ENCODE results near the gene GDF10. TPM values are rescaled to one million over a fixed set of nuclear protein-coding genes. Genes with fewer than 3 reads are reported as not detected.

The GDF10 gene
- polyA plus RNA-seq, 1 donor from 2014 or later: 0.66 TPM

- TF ChIP-seq EZH2 (IDR thresholded peaks at IDR 0.05; ENCODE audit: borderline replicate concordance, insufficient read depth, low read length, poor library complexity, severe bottlenecking) (no peak), MXI1 (conservative IDR thresholded peaks at IDR 0.05; ENCODE audit: poor library complexity, severe bottlenecking) (no peak), SMC3 (conservative IDR thresholded peaks at IDR 0.05; ENCODE audit: poor library complexity) (no peak), REST (IDR thresholded peaks at IDR 0.05; ENCODE audit: borderline replicate concordance) (no peak), RAD21 (conservative IDR thresholded peaks at IDR 0.05) (no peak), TAF1 (IDR thresholded peaks at IDR 0.05; ENCODE audit: low read depth) (no peak), POLR2AphosphoS5 (IDR thresholded peaks at IDR 0.05) (no peak), EP300 (conservative IDR thresholded peaks at IDR 0.05; ENCODE audit: poor library complexity, severe bottlenecking) (no peak)
- TF ChIP-seq, protein P1, sequence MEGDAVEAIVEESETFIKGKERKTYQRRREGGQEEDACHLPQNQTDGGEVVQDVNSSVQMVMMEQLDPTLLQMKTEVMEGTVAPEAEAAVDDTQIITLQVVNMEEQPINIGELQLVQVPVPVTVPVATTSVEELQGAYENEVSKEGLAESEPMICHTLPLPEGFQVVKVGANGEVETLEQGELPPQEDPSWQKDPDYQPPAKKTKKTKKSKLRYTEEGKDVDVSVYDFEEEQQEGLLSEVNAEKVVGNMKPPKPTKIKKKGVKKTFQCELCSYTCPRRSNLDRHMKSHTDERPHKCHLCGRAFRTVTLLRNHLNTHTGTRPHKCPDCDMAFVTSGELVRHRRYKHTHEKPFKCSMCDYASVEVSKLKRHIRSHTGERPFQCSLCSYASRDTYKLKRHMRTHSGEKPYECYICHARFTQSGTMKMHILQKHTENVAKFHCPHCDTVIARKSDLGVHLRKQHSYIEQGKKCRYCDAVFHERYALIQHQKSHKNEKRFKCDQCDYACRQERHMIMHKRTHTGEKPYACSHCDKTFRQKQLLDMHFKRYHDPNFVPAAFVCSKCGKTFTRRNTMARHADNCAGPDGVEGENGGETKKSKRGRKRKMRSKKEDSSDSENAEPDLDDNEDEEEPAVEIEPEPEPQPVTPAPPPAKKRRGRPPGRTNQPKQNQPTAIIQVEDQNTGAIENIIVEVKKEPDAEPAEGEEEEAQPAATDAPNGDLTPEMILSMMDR (IDR thresholded peaks at IDR 0.05; ENCODE audit: poor library complexity, severe bottlenecking): no peak
- H3K27ac ChIP-seq (ENCODE audit: low read length): no peak overlapping the region
Measured at GRCh38 chr10:47323087-47323486, 23.1 kb downstream of the GDF10 start.

GRCh38 chr10:47323636-47324296 lies 23.8 kb downstream of the GDF10 start:
- Histone ChIP-seq H3F3A (ENCODE audit: insufficient read depth, low read length, poor library complexity, severe bottlenecking) (no peaks in the 10 kb centered on the region), H3K4me3 (ENCODE audit: low read length) (no peak overlapping the region), H3K4me2 (ENCODE audit: low read length) (no peak overlapping the region), H2AFZ (ENCODE audit: low read depth, low read length) (no peak overlapping the region), H4K20me1 (ENCODE audit: insufficient read depth) (no peaks in the 10 kb centered on the region), H3K27ac (ENCODE audit: low read length) (no peak overlapping the region), H3K36me3 (ENCODE audit: insufficient read depth, low read length) (no peaks in the 10 kb centered on the region), H3K9me2 (ENCODE audit: insufficient read depth, low read length) (no peaks in the 10 kb centered on the region), H3K79me2 (replicated peaks; ENCODE audit: insufficient read depth, low read length) (no peaks in the 10 kb centered on the region), H3K9me3 (ENCODE audit: low read length) (no peaks in the 10 kb centered on the region), H3K9ac (ENCODE audit: low read length) (peak overlapping the region; percentile 9), H3K27me3 (ENCODE audit: insufficient read depth, low read depth, low read length) (no peaks in the 10 kb centered on the region)
- TF ChIP-seq REST (IDR thresholded peaks at IDR 0.05; ENCODE audit: borderline replicate concordance): no peak
- no peak for TF ChIP-seq TAF1 (IDR thresholded peaks at IDR 0.05; ENCODE audit: low read depth)
- no peak for TF ChIP-seq POLR2AphosphoS5 (IDR thresholded peaks at IDR 0.05)
- TF ChIP-seq MXI1 (conservative IDR thresholded peaks at IDR 0.05; ENCODE audit: poor library complexity, severe bottlenecking): no peak
- TF ChIP-seq EZH2 (IDR thresholded peaks at IDR 0.05; ENCODE audit: borderline replicate concordance, insufficient read depth, low read length, poor library complexity, severe bottlenecking): no peak

More at GRCh38 chr10:47323087-47323486, 23.1 kb downstream of the GDF10 start:
- Histone ChIP-seq H3K79me2 (replicated peaks; ENCODE audit: insufficient read depth, low read length) (no peaks in the 10 kb centered on the region), H3K27me3 (ENCODE audit: insufficient read depth, low read depth, low read length) (no peaks in the 10 kb centered on the region), H3F3A (ENCODE audit: insufficient read depth, low read length, poor library complexity, severe bottlenecking) (no peaks in the 10 kb centered on the region), H3K36me3 (ENCODE audit: insufficient read depth, low read length) (no peaks in the 10 kb centered on the region), H3K9me3 (ENCODE audit: low read length) (no peaks in the 10 kb centered on the region), H3K9me2 (ENCODE audit: insufficient read depth, low read length) (no peaks in the 10 kb centered on the region), H3K4me2 (ENCODE audit: low read length) (no peak overlapping the region), H3K9ac (ENCODE audit: low read length) (peak overlapping the region; percentile 9), H3K4me3 (ENCODE audit: low read length) (no peak overlapping the region), H4K20me1 (ENCODE audit: insufficient read depth) (no peaks in the 10 kb centered on the region), H2AFZ (ENCODE audit: low read depth, low read length) (no peak overlapping the region)

Data from neural cell (in vitro differentiated cells).